Keratinocyte (primary cell): Measurements from ENCODE around the gene NPLOC4. TPM values are rescaled to one million over a fixed set of nuclear protein-coding genes. Genes with fewer than 3 reads are reported as not detected.

Experiments used
- DNase-seq: peaks from one replicate; pipeline ENCODE4 v3.0.0-alpha.2; 2011; ENCODE audit warnings: low read depth, missing footprints, low spot score
- FAIRE-seq: peaks from 2 replicates; lab custom pipeline; 2011; peaks lifted over from hg19 to GRCh38; lab: Jason Lieb, UNC
- H2AFZ ChIP-seq: 2 replicates; pipeline ENCODE4 v1.6.0; 2012; ENCODE audit warnings: low read length, control low read depth, inconsistent platforms; ENCODE audit not compliant: control insufficient read depth
- H3K27ac ChIP-seq: 2 replicates; pipeline ENCODE4 v1.5.1; 2011; ENCODE audit warnings: low read length; ENCODE audit not compliant: control insufficient read depth, insufficient read depth
- H3K27me3 ChIP-seq: 3 replicates; pipeline ENCODE4 v1.6.0; 2011; ENCODE audit warnings: low read length; ENCODE audit not compliant: control insufficient read depth, insufficient read depth; ENCODE audit errors: extremely low read depth
- H3K36me3 ChIP-seq, 2 experiments: 2 replicates in 1 of 2; 3 replicates in 1 of 2; pipeline ENCODE4 v1.5.1; 2011; ENCODE audit warnings: low read length in 2 of 2, mild to moderate bottlenecking in 1 of 2; ENCODE audit not compliant: control insufficient read depth in 2 of 2, insufficient read depth in 2 of 2; ENCODE audit errors: extremely low read depth in 1 of 2
- H3K4me1 ChIP-seq: 3 replicates; pipeline ENCODE4 v1.5.1; 2011; ENCODE audit warnings: low read length; ENCODE audit not compliant: control insufficient read depth, insufficient read depth; ENCODE audit errors: extremely low read depth
- H3K4me2 ChIP-seq: 3 replicates; pipeline ENCODE4 v1.6.0; 2011; ENCODE audit warnings: low read depth, low read length; ENCODE audit not compliant: control insufficient read depth, insufficient read depth; ENCODE audit errors: extremely low read depth
- H3K4me3 ChIP-seq, 3 experiments: fragments of 200-600 bp in 1 of 3; sonication (generic) in 1 of 3; 2 replicates in 2 of 3; 3 replicates in 1 of 3; pipeline ENCODE4 v1.5.1; 2011 to 2016; ENCODE audit warnings: low read length in 3 of 3, mild to moderate bottlenecking in 3 of 3, control low read depth in 2 of 3, inconsistent platforms in 1 of 3, low read depth in 1 of 3, mixed read lengths in 1 of 3, mixed run types in 1 of 3, moderate library complexity in 1 of 3; ENCODE audit not compliant: control insufficient read depth in 2 of 3, insufficient read depth in 2 of 3; ENCODE audit errors: extremely low read depth in 1 of 3
- H3K79me2 ChIP-seq: 2 replicates; pipeline ENCODE4 v1.6.0; 2012; ENCODE audit warnings: low read length; ENCODE audit not compliant: control insufficient read depth, insufficient read depth
- H3K9ac ChIP-seq: 3 replicates; pipeline ENCODE4 v1.6.0; 2011; ENCODE audit warnings: low read length; ENCODE audit not compliant: control insufficient read depth, insufficient read depth; ENCODE audit errors: extremely low read depth
- H3K9me1 ChIP-seq: 3 replicates; pipeline ENCODE4 v1.6.0; 2011; ENCODE audit warnings: low read length; ENCODE audit not compliant: control insufficient read depth, insufficient read depth; ENCODE audit errors: extremely low read depth
- H3K9me3 ChIP-seq: 2 replicates; pipeline ENCODE4 v1.5.1; 2012; ENCODE audit warnings: low read depth, low read length; ENCODE audit not compliant: control insufficient read depth
- H4K20me1 ChIP-seq: 3 replicates; pipeline ENCODE4 v1.6.0; 2011; ENCODE audit warnings: low read length; ENCODE audit not compliant: control insufficient read depth, insufficient read depth; ENCODE audit errors: extremely low read depth
- CTCF ChIP-seq, 3 experiments: IDR thresholded peaks in 1 of 3; conservative IDR thresholded peaks in 1 of 3; optimal IDR thresholded peaks in 1 of 3; 2 replicates in 2 of 3; 3 replicates in 1 of 3; pipeline versions ENCODE3 to v1.5.1; 2011; ENCODE audit warnings: low read length in 3 of 3, mild to moderate bottlenecking in 3 of 3, moderate library complexity in 2 of 3, control low read depth in 1 of 3, inconsistent platforms in 1 of 3; ENCODE audit not compliant: insufficient read depth in 2 of 3; ENCODE audit errors: extremely low read depth in 1 of 3
- EZH2 ChIP-seq: IDR thresholded peaks from one replicate; pipeline ENCODE4 v1.6.1; 2012; ENCODE audit warnings: inconsistent platforms, mild to moderate bottlenecking, low read length, moderate library complexity
- dilution Hi-C: fragments of 300-500 bp; cut with MboI; formaldehyde crosslinking; loops from one replicate; pipeline ENCODE4 v1.7.0; 2020; ENCODE audit warnings: low sequenced_read_pairs; ENCODE audit not compliant: extremely low pct_ligation_motif_present
- polyA plus RNA-seq, 5 experiments: library from polyadenylated mRNA; depleted of rRNA in 3 of 5; stranded (reverse) in 3 of 5; stranded (forward) in 1 of 5; unstranded in 1 of 5; fragments of >200 nt; gene quantifications; 1 replicate in 1 of 5; 2 replicates in 3 of 5; 3 replicates in 1 of 5; pipeline versions ENCODE4 v1.2.1 to v1.2.3, GENCODE V29; 2011 to 2012; ENCODE audit warnings: missing spikeins in 2 of 5, low read depth in 1 of 5, low replicate concordance in 1 of 5

NPLOC4 gene
- polyA plus RNA-seq, 1 donor (not counting 4 experiments of a cell fraction or from before 2014, with no cell fraction given) = 64.0 TPM

GRCh38 chr17:81545160-81545949 is 91.6 kb downstream of the NPLOC4 start:
- no peak overlapping the region for H3K27ac ChIP-seq
- FAIRE-seq = no peak
- H3K9ac ChIP-seq = no peak overlapping the region
- no peaks in the 10 kb centered on the region for H3K9me1 ChIP-seq
- no peaks in the 10 kb centered on the region for H3K27me3 ChIP-seq
- no peaks in the 10 kb centered on the region for H3K4me1 ChIP-seq
- no peak for DNase-seq
- TF ChIP-seq CTCF (optimal IDR thresholded peaks at IDR 0.05 in 1 of 3, IDR thresholded peaks at IDR 0.05 in 1 of 3, conservative IDR thresholded peaks at IDR 0.05 in 1 of 3; ENCODE audit: extremely low read depth in 1 of 3, insufficient read depth in 2 of 3, low read length in 3 of 3) = no peak
- no peak for TF ChIP-seq EZH2
- H3K79me2 ChIP-seq = peaks cover 9% of the 10 kb centered on the region
- no peak overlapping the region for H3K4me2 ChIP-seq
- no peak overlapping the region for H2AFZ ChIP-seq
- H4K20me1 ChIP-seq = no peaks in the 10 kb centered on the region
- no peaks in the 10 kb centered on the region for H3K9me3 ChIP-seq
- no peak overlapping the region for H3K4me3 ChIP-seq
- dilution Hi-C loops = no loop called here
- peaks cover 37 to 38% of the 10 kb centered on the region in 2 experiments for H3K36me3 ChIP-seq

GRCh38 chr17:81544281-81544974 is 92.5 kb downstream of the NPLOC4 start:
- no peak for FAIRE-seq
- DNase-seq = no peak
- H3K36me3 ChIP-seq = peaks cover 29 to 36% of the 10 kb centered on the region in 2 experiments
- TF ChIP-seq EZH2 (no peak), CTCF (optimal IDR thresholded peaks at IDR 0.05 in 1 of 3, IDR thresholded peaks at IDR 0.05 in 1 of 3, conservative IDR thresholded peaks at IDR 0.05 in 1 of 3; ENCODE audit: extremely low read depth in 1 of 3, insufficient read depth in 2 of 3, low read length in 3 of 3) (no peak)
- no peak overlapping the region for H3K27ac ChIP-seq
- dilution Hi-C loops = no loop called here
- H3K9me1 ChIP-seq = no peaks in the 10 kb centered on the region
- H3K9me3 ChIP-seq = no peaks in the 10 kb centered on the region
- H3K4me1 ChIP-seq = no peaks in the 10 kb centered on the region
- H3K4me2 ChIP-seq = no peak overlapping the region
- no peak overlapping the region for H3K4me3 ChIP-seq
- no peaks in the 10 kb centered on the region for H4K20me1 ChIP-seq
- no peaks in the 10 kb centered on the region for H3K27me3 ChIP-seq
- no peak overlapping the region for H2AFZ ChIP-seq
- peaks cover 2% of the 10 kb centered on the region for H3K79me2 ChIP-seq
- no peak overlapping the region for H3K9ac ChIP-seq
